GM21526 (cell line): Measurements from ENCODE around the gene ENOSF1.
"Not testable (repeated sequence)": the region's sequence is repeated elsewhere in the genome, so short reads cannot be mapped to it uniquely, and the experiment has no call there.

ENCODE experiments used
- ATAC-seq: cut with Tn5 transposase; IDR thresholded peaks from one replicate; pipeline ENCODE4 v1.9.1; 2021; ENCODE audit warnings: moderate library complexity; ENCODE audit not compliant: unreplicated experiment, low FRiP score

ENOSF1 gene

GRCh38 chr18:709771-710170 is 2.7 kb downstream of the ENOSF1 start:
- ATAC-seq, result no peak

GRCh38 chr18:708096-708495 is 4.3 kb downstream of the ENOSF1 start:
- no peak for ATAC-seq

- ATAC-seq, result no peak
Observed at GRCh38 chr18:706405-706804, 6.0 kb downstream of the ENOSF1 start.

GRCh38 chr18:703213-703967 is 9.0 kb downstream of the ENOSF1 start:
- no peak for ATAC-seq

- ATAC-seq, result no peak
Observed at GRCh38 chr18:697800-698199, 14.6 kb downstream of the ENOSF1 start.

- no peak for ATAC-seq
Observed at GRCh38 chr18:697012-697411, 15.4 kb downstream of the ENOSF1 start.

- no peak for ATAC-seq
Observed at GRCh38 chr18:693466-694187, 18.8 kb downstream of the ENOSF1 start.

GRCh38 chr18:692824-693223 is 19.6 kb downstream of the ENOSF1 start:
- no peak for ATAC-seq

- no peak for ATAC-seq
Observed at GRCh38 chr18:688323-688722, 24.1 kb downstream of the ENOSF1 start.

- no peak for ATAC-seq
Observed at GRCh38 chr18:686339-687111, 25.9 kb downstream of the ENOSF1 start.

- ATAC-seq, result no peak
Observed at GRCh38 chr18:685438-685837, 27.0 kb downstream of the ENOSF1 start.

- no peak for ATAC-seq
Observed at GRCh38 chr18:683531-683930, 28.9 kb downstream of the ENOSF1 start.

GRCh38 chr18:682833-683232 is 29.6 kb downstream of the ENOSF1 start:
- ATAC-seq, result no peak

- ATAC-seq, result not testable (repeated sequence)
Observed at GRCh38 chr18:682416-682815, 30.0 kb downstream of the ENOSF1 start.

GRCh38 chr18:681985-682384 is 30.4 kb downstream of the ENOSF1 start:
- ATAC-seq, result no peak

GRCh38 chr18:680392-680791 is 32.0 kb downstream of the ENOSF1 start:
- no peak for ATAC-seq

GRCh38 chr18:679516-679915 is 32.9 kb downstream of the ENOSF1 start:
- ATAC-seq, result no peak

- ATAC-seq, result no peak
Observed at GRCh38 chr18:678482-679182, 33.8 kb downstream of the ENOSF1 start.

GRCh38 chr18:677951-678381 is 34.5 kb downstream of the ENOSF1 start:
- no peak for ATAC-seq

- no peak for ATAC-seq
Observed at GRCh38 chr18:677145-677544, 35.3 kb downstream of the ENOSF1 start.

GRCh38 chr18:676736-677135 is 35.7 kb downstream of the ENOSF1 start:
- no peak for ATAC-seq
